SU-DHL-6 (cell line): ENCODE data around the gene TMEM18.

Experiments used
- H2AFZ ChIP-seq: fragments of 200-600 bp; sonication (generic); 2 replicates; pipeline ENCODE4 v1.6.1; 2014; ENCODE audit warnings: low read depth, mild to moderate bottlenecking, moderate library complexity, mixed read lengths, antibody characterized with exemption, low read length; ENCODE audit not compliant: severe bottlenecking
- H3F3A ChIP-seq: fragments of 200-600 bp; shearing (Covaris generic); 2 replicates; pipeline ENCODE4 v1.6.0; 2016; ENCODE audit warnings: antibody characterized with exemption, mild to moderate bottlenecking; ENCODE audit not compliant: insufficient read depth
- H3K27ac ChIP-seq: fragments of 200-600 bp; sonication (generic); 2 replicates; pipeline ENCODE4 v1.5.1; 2016; ENCODE audit warnings: low read depth, mild to moderate bottlenecking, low read length, moderate library complexity, mixed read lengths
- H3K27me3 ChIP-seq: fragments of 200-600 bp; sonication (generic), shearing (Covaris generic); 2 replicates; pipeline ENCODE4 v1.6.0; 2014; ENCODE audit warnings: mild to moderate bottlenecking, low read length
- H3K36me3 ChIP-seq: fragments of 200-600 bp; sonication (generic); 2 replicates; pipeline ENCODE4 v1.6.1; 2014; ENCODE audit warnings: mild to moderate bottlenecking, low read length, mixed read lengths
- H3K4me2 ChIP-seq: fragments of 300-600, 200-600 bp; shearing (Covaris generic), sonication (generic); 2 replicates; pipeline ENCODE4 v1.6.0; 2014; ENCODE audit warnings: low read length, low read depth, mild to moderate bottlenecking; ENCODE audit not compliant: poor library complexity, severe bottlenecking
- H3K4me3 ChIP-seq: fragments of 200-600 bp; sonication (generic); 2 replicates; pipeline ENCODE4 v1.5.1; 2014; ENCODE audit warnings: antibody characterized with exemption, low read length, mild to moderate bottlenecking, mixed read lengths; ENCODE audit not compliant: insufficient read depth, poor library complexity, severe bottlenecking
- H3K79me2 ChIP-seq: fragments of 200-600 bp; sonication (generic); 2 replicates; pipeline ENCODE4 v1.6.1; 2014; ENCODE audit warnings: mild to moderate bottlenecking, low read length, moderate library complexity; ENCODE audit not compliant: insufficient read depth
- H3K9ac ChIP-seq: fragments of 200-600 bp; sonication (generic); 2 replicates; pipeline ENCODE4 v1.7.0; 2014; ENCODE audit warnings: mild to moderate bottlenecking, low read length
- H3K9me2 ChIP-seq: fragments of 200-600 bp; sonication (generic); replicated peaks from 2 replicates; pipeline ENCODE4 v1.6.1; 2014; ENCODE audit warnings: low read length; ENCODE audit not compliant: insufficient read depth
- H3K9me3 ChIP-seq: fragments of 200-600 bp; sonication (generic); 2 replicates; pipeline ENCODE4 v1.6.1; 2014; ENCODE audit warnings: low read length, mixed read lengths; ENCODE audit not compliant: insufficient read depth
- H4K20me1 ChIP-seq: fragments of 200-600 bp; sonication (generic); 2 replicates; pipeline ENCODE4 v1.6.1; 2014; ENCODE audit warnings: low read depth, mild to moderate bottlenecking, antibody characterized with exemption, low read length, moderate library complexity, mixed read lengths
- EZH2phosphoT487 ChIP-seq: fragments of 200-600 bp; sonication (generic), shearing (Covaris generic); conservative IDR thresholded peaks from 2 replicates; pipeline ENCODE4 v1.6.1; 2018; ENCODE audit warnings: mild to moderate bottlenecking, antibody characterized with exemption, low read length, moderate library complexity, mixed read lengths
- TF ChIP-seq, protein P1 (sequence below): fragments of 200-600 bp; sonication (generic); IDR thresholded peaks from one replicate; pipeline ENCODE4 v1.5.1; 2017; ENCODE audit warnings: antibody characterized with exemption, mild to moderate bottlenecking, low read length, moderate library complexity; ENCODE audit not compliant: insufficient read depth, poor library complexity, severe bottlenecking

Gene TMEM18

DNA sequence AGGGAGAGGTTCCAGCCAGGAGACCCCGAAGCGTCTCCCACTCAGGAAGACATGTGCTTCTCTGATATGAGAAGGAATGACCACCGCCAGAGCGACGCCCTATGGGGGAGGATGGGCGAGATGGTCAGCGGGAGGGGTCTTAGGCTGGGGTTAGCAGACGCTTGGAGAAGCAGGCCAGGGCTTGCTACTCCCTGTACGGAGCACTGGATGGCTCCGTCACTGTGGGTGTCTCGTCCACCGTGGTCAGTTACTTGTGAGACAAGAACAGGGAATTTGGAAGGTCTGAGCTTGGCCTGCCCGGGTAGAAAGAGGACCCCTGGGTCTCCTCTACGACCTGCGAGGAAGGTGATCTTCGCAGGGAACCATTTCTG is 39.8 kb downstream of the TMEM18 start:
- Histone ChIP-seq H3K79me2 (no peaks in the 10 kb centered on the region), H3K9ac (no peak overlapping the region)

DNA sequence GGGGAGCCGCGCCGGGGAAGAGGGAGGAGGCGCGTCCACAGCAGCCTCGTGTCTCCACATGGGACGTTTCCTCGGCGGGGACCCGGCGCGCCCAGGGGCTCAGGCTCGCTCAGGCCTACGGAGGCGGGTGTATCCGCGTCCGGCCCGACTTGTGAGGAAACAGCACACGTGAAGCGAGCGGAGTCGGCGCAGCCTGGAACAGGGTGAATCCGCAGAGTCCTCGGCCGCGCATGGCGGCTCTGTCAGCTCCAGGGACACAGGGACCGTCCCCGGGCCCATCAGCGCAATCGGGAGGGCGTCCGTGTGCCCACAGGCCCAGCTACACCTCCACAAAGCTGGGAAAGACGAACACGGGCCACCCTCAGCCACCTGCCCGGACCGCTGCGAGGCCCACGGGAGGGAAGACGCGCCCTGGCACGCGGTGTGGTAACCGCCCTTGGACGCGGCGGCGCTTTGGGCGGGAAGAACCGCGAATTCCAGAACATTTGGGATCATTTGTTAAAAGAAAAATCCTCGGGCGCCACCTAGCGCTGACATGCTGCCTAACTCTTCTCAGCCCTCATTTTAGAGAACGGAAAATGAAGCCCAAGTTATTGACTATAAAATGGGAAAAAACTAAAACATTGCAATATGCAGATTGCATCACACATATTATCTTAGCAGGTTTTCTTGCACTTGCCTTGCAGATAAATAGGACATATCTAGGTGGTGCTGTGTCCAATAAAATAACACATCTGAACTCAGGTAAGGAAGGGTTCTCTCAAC is 40.4 kb downstream of the TMEM18 start:
- no peaks in the 10 kb centered on the region for H3K79me2 ChIP-seq
- H3K27me3 ChIP-seq = no peaks in the 10 kb centered on the region
- no peak overlapping the region for H3K9ac ChIP-seq
- H3F3A ChIP-seq = no peaks in the 10 kb centered on the region
- H3K36me3 ChIP-seq = no peaks in the 10 kb centered on the region
- no peak overlapping the region for H3K27ac ChIP-seq
- H2AFZ ChIP-seq = no peak overlapping the region
- no peaks in the 10 kb centered on the region for H3K9me2 ChIP-seq
- H3K4me2 ChIP-seq = no peak overlapping the region
- no peaks in the 10 kb centered on the region for H3K9me3 ChIP-seq
- no peaks in the 10 kb centered on the region for H4K20me1 ChIP-seq
- TF ChIP-seq, protein P1, sequence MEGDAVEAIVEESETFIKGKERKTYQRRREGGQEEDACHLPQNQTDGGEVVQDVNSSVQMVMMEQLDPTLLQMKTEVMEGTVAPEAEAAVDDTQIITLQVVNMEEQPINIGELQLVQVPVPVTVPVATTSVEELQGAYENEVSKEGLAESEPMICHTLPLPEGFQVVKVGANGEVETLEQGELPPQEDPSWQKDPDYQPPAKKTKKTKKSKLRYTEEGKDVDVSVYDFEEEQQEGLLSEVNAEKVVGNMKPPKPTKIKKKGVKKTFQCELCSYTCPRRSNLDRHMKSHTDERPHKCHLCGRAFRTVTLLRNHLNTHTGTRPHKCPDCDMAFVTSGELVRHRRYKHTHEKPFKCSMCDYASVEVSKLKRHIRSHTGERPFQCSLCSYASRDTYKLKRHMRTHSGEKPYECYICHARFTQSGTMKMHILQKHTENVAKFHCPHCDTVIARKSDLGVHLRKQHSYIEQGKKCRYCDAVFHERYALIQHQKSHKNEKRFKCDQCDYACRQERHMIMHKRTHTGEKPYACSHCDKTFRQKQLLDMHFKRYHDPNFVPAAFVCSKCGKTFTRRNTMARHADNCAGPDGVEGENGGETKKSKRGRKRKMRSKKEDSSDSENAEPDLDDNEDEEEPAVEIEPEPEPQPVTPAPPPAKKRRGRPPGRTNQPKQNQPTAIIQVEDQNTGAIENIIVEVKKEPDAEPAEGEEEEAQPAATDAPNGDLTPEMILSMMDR = peak; percentile 69
- TF ChIP-seq EZH2phosphoT487 = no peak
- H3K4me3 ChIP-seq = no peak overlapping the region

More for the DNA sequence above, 39.8 kb downstream of the TMEM18 start:
- H3K36me3 ChIP-seq = no peaks in the 10 kb centered on the region
- no peak overlapping the region for H3K4me3 ChIP-seq
- TF ChIP-seq EZH2phosphoT487 = no peak
- TF ChIP-seq, protein P1 = no peak
- H3K4me2 ChIP-seq = no peak overlapping the region
- H3K9me3 ChIP-seq = no peaks in the 10 kb centered on the region
- H4K20me1 ChIP-seq = no peaks in the 10 kb centered on the region
- H3F3A ChIP-seq = no peaks in the 10 kb centered on the region
- H2AFZ ChIP-seq = no peak overlapping the region
- H3K9me2 ChIP-seq = no peaks in the 10 kb centered on the region
- no peaks in the 10 kb centered on the region for H3K27me3 ChIP-seq
- H3K27ac ChIP-seq = no peak overlapping the region

DNA sequence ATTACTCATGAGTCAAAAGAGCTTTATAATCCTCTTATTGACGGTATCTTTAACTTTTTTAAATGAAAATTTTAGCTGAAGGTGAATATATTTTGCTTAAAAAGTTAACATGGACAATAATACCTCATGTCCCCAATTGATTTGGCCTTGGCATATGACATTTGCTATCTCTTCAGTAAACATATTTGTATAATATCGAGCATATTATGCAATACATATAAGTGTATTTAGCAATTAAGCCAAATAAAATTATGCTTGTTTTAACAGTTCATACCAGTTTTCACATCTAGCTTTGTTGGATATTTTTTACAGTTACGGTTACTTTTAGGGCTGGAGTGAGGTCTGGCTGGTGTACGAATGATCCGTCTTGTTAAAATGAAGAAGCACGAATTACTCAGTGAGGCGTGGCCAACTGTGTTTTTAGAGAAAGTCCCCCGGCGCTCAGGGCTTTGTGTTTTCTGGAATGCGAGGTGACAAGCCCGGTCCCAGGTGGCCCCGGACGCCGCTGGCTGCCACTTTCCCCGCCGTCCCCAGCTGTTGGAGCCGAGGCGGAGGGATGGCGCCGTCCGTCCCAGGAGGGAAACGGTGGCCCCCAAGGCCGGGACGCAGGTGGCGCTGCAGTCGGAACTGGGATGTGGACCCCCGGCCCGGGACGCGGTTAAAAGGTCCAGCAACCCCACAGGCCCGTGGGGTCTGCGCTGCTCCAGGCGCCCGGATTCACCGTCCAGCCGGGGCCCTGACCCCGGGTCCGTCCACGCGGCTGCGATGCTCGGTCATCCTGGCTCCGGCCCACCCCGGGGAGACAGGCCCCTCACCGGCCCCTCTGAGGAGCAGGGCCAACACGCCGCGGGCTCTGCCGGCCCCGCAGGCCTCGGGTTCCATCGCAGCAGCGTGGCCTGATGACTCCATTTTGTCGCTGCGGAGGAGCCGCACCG is 41.3 kb downstream of the TMEM18 start:
- Histone ChIP-seq H4K20me1 (no peaks in the 10 kb centered on the region), H3K4me3 (no peak overlapping the region), H3F3A (no peaks in the 10 kb centered on the region), H3K79me2 (no peaks in the 10 kb centered on the region), H2AFZ (no peak overlapping the region), H3K27ac (no peak overlapping the region), H3K36me3 (no peaks in the 10 kb centered on the region), H3K27me3 (no peaks in the 10 kb centered on the region; the same call in 1 of the 2 replicates), H3K4me2 (no peak overlapping the region), H3K9me3 (no peaks in the 10 kb centered on the region), H3K9me2 (no peaks in the 10 kb centered on the region), H3K9ac (no peak overlapping the region)
- TF ChIP-seq, protein P1 = no peak
- TF ChIP-seq EZH2phosphoT487 = no peak
